SK-N-SH (cell line): ENCODE measurements around the gene LMAN2. TPM values are rescaled to one million over a fixed set of nuclear protein-coding genes. Genes with fewer than 3 reads are reported as not detected.
"Not testable (repeated sequence)": the region's sequence is repeated elsewhere in the genome, so short reads cannot be mapped to it uniquely, and the experiment has no call there.

Experiments used
- CTCF ChIA-PET: fragments of 300-600, 350-600 bp; formaldehyde crosslinking; extraction: SDS; loops from one replicate; lab custom pipeline; 2021; lab: Yijun Ruan, JAX
- POLR2A ChIA-PET: fragments of 350-600 bp; sonication (Branson Sonifier 250); formaldehyde crosslinking; extraction: SDS; loops from one replicate; lab custom pipeline; 2020; ENCODE audit warnings: antibody characterized with exemption, inconsistent platforms; lab: Yijun Ruan, JAX
- DNase-seq: peaks from one replicate; pipeline ENCODE4 v3.0.0; 2012
- H2AFZ ChIP-seq: fragments of 200-600 bp; sonication (generic); 2 replicates; pipeline ENCODE4 v1.8.1; 2016; ENCODE audit warnings: antibody characterized with exemption, mild to moderate bottlenecking, low read depth
- H3F3A ChIP-seq: fragments of 200-600 bp; sonication (generic); replicated peaks from 2 replicates; pipeline ENCODE3; 2016; ENCODE audit warnings: antibody characterized with exemption, mild to moderate bottlenecking; ENCODE audit not compliant: insufficient read depth
- H3K27ac ChIP-seq, 2 experiments: fragments of 200-500 bp in 1 of 2; fragments of 200-600 bp in 1 of 2; sonication (Bioruptor generic) in 1 of 2; sonication (generic), shearing (Covaris generic) in 1 of 2; 2 replicates each; pipeline versions ENCODE4 v1.5.1 to v1.6.1; 2014 to 2016; ENCODE audit warnings: low read depth in 2 of 2, inconsistent platforms in 1 of 2, low read length in 1 of 2, mild to moderate bottlenecking in 1 of 2, mixed read lengths in 1 of 2
- H3K27me3 ChIP-seq: fragments of 200-600 bp; sonication (generic), shearing (Covaris generic); 2 replicates; pipeline ENCODE4 v1.6.1; 2016; ENCODE audit warnings: mixed run types; ENCODE audit not compliant: insufficient read depth
- H3K36me3 ChIP-seq, 2 experiments: fragments of 200-500 bp in 1 of 2; fragments of 200-600 bp in 1 of 2; sonication (Bioruptor generic) in 1 of 2; sonication (generic) in 1 of 2; replicated peaks in 1 of 2; 2 replicates each; pipeline versions ENCODE3 to v1.5.1; 2014 to 2016; ENCODE audit warnings: low read length in 1 of 2, mild to moderate bottlenecking in 1 of 2; ENCODE audit not compliant: insufficient read depth in 2 of 2, control insufficient read depth in 1 of 2
- H3K4me1 ChIP-seq, 2 experiments: fragments of 200-500 bp in 1 of 2; fragments of 200-600 bp in 1 of 2; sonication (Bioruptor generic) in 1 of 2; sonication (generic), shearing (Covaris generic) in 1 of 2; 2 replicates each; pipeline versions ENCODE4 v1.5.1 to v1.6.1; 2014 to 2016; ENCODE audit warnings: low read depth in 1 of 2, low read length in 1 of 2, mixed run types in 1 of 2; ENCODE audit not compliant: insufficient read depth in 2 of 2, control insufficient read depth in 1 of 2
- H3K4me2 ChIP-seq: fragments of 200-600 bp; sonication (generic), shearing (Covaris generic); 2 replicates; pipeline ENCODE4 v1.6.1; 2017; ENCODE audit warnings: mixed run types
- H3K4me3 ChIP-seq, 2 experiments: fragments of 200-500 bp in 1 of 2; fragments of 200-600 bp in 1 of 2; sonication (Bioruptor generic) in 1 of 2; sonication (generic), shearing (Covaris generic) in 1 of 2; 2 replicates each; pipeline versions ENCODE4 v1.5.1 to v1.8.1; 2014 to 2016; ENCODE audit warnings: low read depth in 2 of 2, inconsistent platforms in 1 of 2, low read length in 1 of 2, mild to moderate bottlenecking in 1 of 2, mixed read lengths in 1 of 2, moderate library complexity in 1 of 2
- H3K79me2 ChIP-seq: fragments of 200-600 bp; sonication (generic); 2 replicates; pipeline ENCODE4 v1.8.1; 2017; ENCODE audit warnings: mild to moderate bottlenecking; ENCODE audit not compliant: insufficient read depth
- H3K9ac ChIP-seq: fragments of 200-600 bp; sonication (generic); 2 replicates; pipeline ENCODE4 v1.6.1; 2017; ENCODE audit warnings: mixed run types
- H3K9me2 ChIP-seq: fragments of 200-600 bp; sonication (generic); 2 replicates; pipeline ENCODE4 v1.6.1; 2017; ENCODE audit warnings: mixed run types
- H3K9me3 ChIP-seq: fragments of 200-600 bp; sonication (generic); 2 replicates; pipeline ENCODE4 v1.6.1; 2017; ENCODE audit warnings: mixed run types, mild to moderate bottlenecking, moderate library complexity
- H4K20me1 ChIP-seq: fragments of 200-600 bp; sonication (generic); 2 replicates; pipeline ENCODE4 v1.6.1; 2017; ENCODE audit warnings: mild to moderate bottlenecking, mixed run types; ENCODE audit not compliant: insufficient read depth
- CHD2 ChIP-seq: fragments of 150-350 bp; IDR thresholded peaks from 2 replicates; pipeline ENCODE4 v1.6.1; 2018; ENCODE audit warnings: low read length; ENCODE audit not compliant: partially characterized antibody
- ELF1 ChIP-seq: IDR thresholded peaks from 2 replicates; pipeline ENCODE4 v1.4.0; 2012
- EP300 ChIP-seq, 2 experiments: IDR thresholded peaks; 2 replicates each; pipeline versions ENCODE4 v1.4.0 to v1.6.1; 2012; ENCODE audit warnings: borderline replicate concordance in 1 of 2, low read depth in 1 of 2, low read length in 1 of 2
- FOSL2 ChIP-seq: IDR thresholded peaks from 2 replicates; pipeline ENCODE4 v1.4.0; 2012; ENCODE audit warnings: low read depth, mild to moderate bottlenecking, moderate library complexity, borderline replicate concordance
- GABPA ChIP-seq: IDR thresholded peaks from 2 replicates; pipeline ENCODE4 v1.4.0; 2012; ENCODE audit warnings: low read depth, mild to moderate bottlenecking
- IRF3 ChIP-seq: fragments of 150-350 bp; IDR thresholded peaks from 2 replicates; pipeline ENCODE4 v1.6.1; 2016; ENCODE audit warnings: mild to moderate bottlenecking, low read depth, low read length
- MEF2A ChIP-seq: IDR thresholded peaks from 2 replicates; pipeline ENCODE4 v1.4.0; 2012; ENCODE audit warnings: low read depth, borderline replicate concordance
- PBX3 ChIP-seq: IDR thresholded peaks from 2 replicates; pipeline ENCODE4; 2012
- RAD21 ChIP-seq: IDR thresholded peaks from 2 replicates; pipeline ENCODE4 v1.6.1; 2012; ENCODE audit warnings: mild to moderate bottlenecking, low read length
- RCOR1 ChIP-seq: fragments of 150-350 bp; IDR thresholded peaks from 2 replicates; pipeline ENCODE4 v1.6.1; 2017; ENCODE audit warnings: antibody characterized with exemption, low read length
- SIN3A ChIP-seq: IDR thresholded peaks from 2 replicates; pipeline ENCODE4 v1.6.1; 2012; ENCODE audit warnings: low read depth, mild to moderate bottlenecking, low read length, moderate library complexity, borderline replicate concordance
- SMC3 ChIP-seq: IDR thresholded peaks from 2 replicates; pipeline ENCODE4 v1.6.1; 2012; ENCODE audit warnings: low read depth, low read length, improper control_type of control experiment
- TCF12 ChIP-seq: IDR thresholded peaks from 2 replicates; pipeline ENCODE4 v1.4.0; 2012
- YY1 ChIP-seq: IDR thresholded peaks from 2 replicates; pipeline ENCODE4 v1.4.0; 2012; ENCODE audit warnings: low read depth, mild to moderate bottlenecking
- WGBS: methylation state at CpG from one replicate; pipeline ENCODE4 v1.1.6; 2017; ENCODE audit warnings: low lambda C conversion rate; 5-methylcytosine and 5-hydroxymethylcytosine counted together
- polyA plus RNA-seq, 3 experiments: library from polyadenylated mRNA; depleted of rRNA; stranded (reverse); fragments of >200 nt; gene quantifications; 2 replicates each; pipeline ENCODE4 v1.2.3, GENCODE V29; 2012
- TF ChIP-seq, protein P1 (sequence below): fragments of 150-350 bp; IDR thresholded peaks from 2 replicates; pipeline ENCODE4 v1.6.1; 2017; ENCODE audit warnings: antibody characterized with exemption, low read length, low read depth, borderline replicate concordance
- TF ChIP-seq, protein P2 (sequence below): IDR thresholded peaks from 2 replicates; pipeline ENCODE4 v1.4.0; 2012; ENCODE audit warnings: low read depth

The LMAN2 gene
- polyA plus RNA-seq, 1 of the 3 experiments (the other 2 are of a cell fraction) = 500 TPM

DNA sequence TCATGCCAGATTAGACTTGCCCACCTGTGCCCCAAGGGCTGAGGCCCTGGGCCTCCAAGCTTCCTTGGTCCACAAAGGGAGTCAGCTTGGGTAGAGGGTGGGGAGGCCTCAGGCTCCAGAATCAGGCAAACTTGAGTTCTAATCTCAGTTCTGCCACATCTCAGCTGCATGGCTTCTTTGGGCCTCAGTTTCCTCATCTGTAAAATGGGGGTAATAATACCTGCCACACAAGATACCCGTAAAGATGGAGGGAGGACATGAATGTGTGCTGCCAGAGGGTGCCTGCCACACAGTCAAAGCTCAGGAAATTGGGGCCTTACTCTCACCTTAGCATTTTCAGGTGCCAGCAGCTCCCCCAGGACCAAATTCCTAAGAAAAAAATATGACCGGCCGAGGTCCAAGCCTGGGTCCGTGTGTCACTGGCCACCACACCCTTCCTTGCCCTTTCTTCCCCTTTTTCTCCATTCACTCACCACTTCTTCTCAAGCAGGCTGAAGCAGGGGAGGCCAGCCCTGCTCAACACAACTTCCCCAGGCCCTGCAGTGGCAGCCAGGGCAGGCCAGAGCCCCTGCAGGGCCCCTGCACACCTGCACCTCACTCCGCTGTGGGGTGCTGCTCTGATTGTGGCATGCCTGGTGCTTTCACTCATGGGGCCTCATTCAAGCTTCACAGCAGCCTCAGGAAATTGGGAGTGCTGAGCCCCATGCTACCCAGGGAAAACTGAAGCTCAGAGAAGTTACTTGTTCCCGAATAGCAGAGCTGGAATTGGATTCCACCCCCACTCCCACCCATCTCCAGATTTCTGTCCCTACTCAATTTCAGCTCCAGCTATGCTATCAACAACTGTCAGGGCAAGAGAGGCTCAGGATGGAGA is 10.2 kb upstream of the LMAN2 start:
- Histone ChIP-seq H3K9ac (no peak overlapping the region), H3K4me2 (no peak overlapping the region), H3K9me2 (no peaks in the 10 kb centered on the region), H3K4me1 (peaks cover 8 to 27% of the 10 kb centered on the region in 2 experiments), H3K36me3 (no peaks in the 10 kb centered on the region), H3K4me3 (no peak overlapping the region), H3K79me2 (no peaks in the 10 kb centered on the region), H4K20me1 (no peaks in the 10 kb centered on the region), H3K27ac (no peak overlapping the region), H3F3A (peaks cover 6% of the 10 kb centered on the region), H2AFZ (no peak overlapping the region), H3K9me3 (no peaks in the 10 kb centered on the region), H3K27me3 (no peaks in the 10 kb centered on the region)
- TF ChIP-seq, protein P1, sequence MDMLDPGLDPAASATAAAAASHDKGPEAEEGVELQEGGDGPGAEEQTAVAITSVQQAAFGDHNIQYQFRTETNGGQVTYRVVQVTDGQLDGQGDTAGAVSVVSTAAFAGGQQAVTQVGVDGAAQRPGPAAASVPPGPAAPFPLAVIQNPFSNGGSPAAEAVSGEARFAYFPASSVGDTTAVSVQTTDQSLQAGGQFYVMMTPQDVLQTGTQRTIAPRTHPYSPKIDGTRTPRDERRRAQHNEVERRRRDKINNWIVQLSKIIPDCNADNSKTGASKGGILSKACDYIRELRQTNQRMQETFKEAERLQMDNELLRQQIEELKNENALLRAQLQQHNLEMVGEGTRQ = no peak
- TF ChIP-seq YY1 = no peak
- no peak for TF ChIP-seq FOSL2
- CTCF ChIA-PET = interaction anchor here (0.8 to 1.7 kb wide), 9 partner anchors 8 to 96 kb away, joined by 3 to 8 read pairs (median 4); partner anchors contain the start of gene LMAN2
- 86% methylated on average over 6 of the region's 6 CpGs for WGBS
- DNase-seq = no peak
- POLR2A ChIA-PET = interaction anchor here (0.5 to 1.7 kb wide), 2 partner anchors 9 to 116 kb away, joined by 3 to 8 read pairs; partner anchors contain the start of gene LMAN2

- H2AFZ ChIP-seq, H4K20me1 ChIP-seq, H3K27ac ChIP-seq, H3K4me3 ChIP-seq, H3K27me3 ChIP-seq, H3K36me3 ChIP-seq, H3F3A ChIP-seq, H3K79me2 ChIP-seq, H3K9me3 ChIP-seq, H3K9ac ChIP-seq, DNase-seq, H3K9me2 ChIP-seq, H3K4me2 ChIP-seq: not testable (repeated sequence)
- POLR2A ChIA-PET = interaction anchor here (0.6 to 1.7 kb wide), 2 partner anchors 8 to 158 kb away, joined by 3 to 8 read pairs; partner anchors contain the start of gene LMAN2
- WGBS = no CpG with 5 or more reads among the region's 7 CpGs
- peaks cover 4 to 18% of the 10 kb centered on the region in 2 experiments; a peak in 2 of 4 replicates for H3K4me1 ChIP-seq
- CTCF ChIA-PET = interaction anchor here (1.0 to 1.7 kb wide), 6 partner anchors 9 to 97 kb away, joined by 4 to 8 read pairs (median 5); partner anchors contain the start of gene LMAN2
These were observed 9.3 kb upstream of the LMAN2 start for GRCh38 chr5:177360740-177361139.

DNA sequence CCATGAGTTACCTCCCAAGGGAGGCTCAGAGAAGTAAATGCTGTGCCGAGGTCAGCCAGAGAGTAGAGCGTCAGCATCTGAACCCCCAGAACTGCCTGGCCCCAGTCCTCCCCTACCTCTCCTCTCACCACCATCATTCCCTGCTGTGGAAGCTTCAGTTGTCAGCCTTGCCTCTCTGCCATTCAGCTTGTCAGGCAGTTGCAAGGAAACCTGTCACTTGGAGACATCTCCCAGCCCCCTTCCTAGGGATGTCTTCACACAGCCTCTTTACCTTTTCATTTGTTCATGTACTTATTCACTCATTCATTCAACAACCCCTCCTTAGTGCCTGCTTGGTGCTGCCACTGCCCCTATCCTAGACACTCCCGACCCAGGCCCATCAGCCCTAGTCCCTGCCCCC is 8.4 kb upstream of the LMAN2 start:
- H3K27me3 ChIP-seq = no peaks in the 10 kb centered on the region
- no peak overlapping the region for H3K27ac ChIP-seq
- no peak overlapping the region for H3K4me2 ChIP-seq
- DNase-seq = no peak
- H3K9ac ChIP-seq = no peak overlapping the region
- ChIA-PET POLR2A (no interaction called here), CTCF (interaction anchor here (1.7 kb wide), 2 partner anchors 10 to 97 kb away, joined by 4 to 8 read pairs; no protein-coding TSS in a partner anchor)
- TF ChIP-seq, protein P1 = no peak
- TF ChIP-seq SIN3A (no peak), RAD21 (no peak), TCF12 (no peak), SMC3 (no peak), RCOR1 (no peak), PBX3 (no peak), MEF2A (no peak), IRF3 (no peak), CHD2 (no peak), GABPA (no peak), EP300 (IDR thresholded peaks at IDR 0.05; ENCODE audit: borderline replicate concordance in 1 of 2, low read depth in 1 of 2, low read length in 1 of 2) (no peak), YY1 (no peak), ELF1 (no peak)
- TF ChIP-seq, protein P2, sequence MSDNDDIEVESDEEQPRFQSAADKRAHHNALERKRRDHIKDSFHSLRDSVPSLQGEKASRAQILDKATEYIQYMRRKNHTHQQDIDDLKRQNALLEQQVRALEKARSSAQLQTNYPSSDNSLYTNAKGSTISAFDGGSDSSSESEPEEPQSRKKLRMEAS = no peak
- H3K79me2 ChIP-seq = no peaks in the 10 kb centered on the region
- no peaks in the 10 kb centered on the region for H3K9me2 ChIP-seq
- H3F3A ChIP-seq = no peaks in the 10 kb centered on the region
- no peaks in the 10 kb centered on the region for H3K36me3 ChIP-seq
- H3K4me1 ChIP-seq = peaks cover 4 to 15% of the 10 kb centered on the region in 2 experiments; a peak in 2 of 4 replicates
- H4K20me1 ChIP-seq = no peaks in the 10 kb centered on the region
- no peak overlapping the region for H2AFZ ChIP-seq
- H3K4me3 ChIP-seq = no peak overlapping the region
- 64% methylated on average over 3 of the region's 3 CpGs for WGBS
- no peaks in the 10 kb centered on the region for H3K9me3 ChIP-seq
